H9 (cell line): ENCODE data around the gene CPLX1. TPM values are rescaled to one million over a fixed set of nuclear protein-coding genes. Genes with fewer than 3 reads are reported as not detected.

Experiments
- DNase-seq: peaks from one replicate; pipeline ENCODE4 v3.0.0-alpha.2; 2017
- H2AFZ ChIP-seq: one replicate; pipeline ENCODE4 v1.6.1; 2013; ENCODE audit warnings: mild to moderate bottlenecking, low read length, control low read depth, moderate library complexity
- H2AK5ac ChIP-seq: 2 replicates; pipeline ENCODE4 v1.6.1; 2013; ENCODE audit warnings: low read length, control low read depth, mixed read lengths; ENCODE audit not compliant: insufficient read length
- H2BK120ac ChIP-seq: one replicate; pipeline ENCODE4 v1.6.1; 2013; ENCODE audit warnings: low read depth, mild to moderate bottlenecking, low read length, control low read depth, inconsistent platforms; ENCODE audit not compliant: poor library complexity, severe bottlenecking
- H2BK12ac ChIP-seq: 2 replicates; pipeline ENCODE4 v1.6.1; 2013; ENCODE audit warnings: low read length, control low read depth, mixed read lengths, low read depth; ENCODE audit not compliant: insufficient read length
- H2BK15ac ChIP-seq: 2 replicates; pipeline ENCODE4 v1.6.1; 2013; ENCODE audit warnings: low read depth, low read length, control low read depth
- H2BK20ac ChIP-seq: one replicate; pipeline ENCODE4 v1.6.1; 2013; ENCODE audit warnings: low read depth, mild to moderate bottlenecking, low read length, control low read depth, inconsistent platforms; ENCODE audit not compliant: poor library complexity, severe bottlenecking
- H2BK5ac ChIP-seq: 2 replicates; pipeline ENCODE4 v1.6.1; 2013; ENCODE audit warnings: low read length, control low read depth, mixed read lengths; ENCODE audit not compliant: insufficient read length
- H3K14ac ChIP-seq: 2 replicates; pipeline ENCODE4 v1.6.1; 2013; ENCODE audit warnings: low read length, control low read depth; ENCODE audit not compliant: insufficient read depth
- H3K18ac ChIP-seq: 2 replicates; pipeline ENCODE4 v1.6.1; 2013; ENCODE audit warnings: low read depth, mild to moderate bottlenecking, mixed read lengths, low read length, control low read depth; ENCODE audit not compliant: insufficient read length
- H3K23ac ChIP-seq: 2 replicates; pipeline ENCODE4 v1.6.1; 2013; ENCODE audit warnings: low read length, control low read depth, mixed read lengths, low read depth; ENCODE audit not compliant: insufficient read length
- H3K23me2 ChIP-seq: 2 replicates; pipeline ENCODE4 v1.6.1; 2013; ENCODE audit warnings: low read depth, mild to moderate bottlenecking, mixed read lengths, low read length, control low read depth; ENCODE audit not compliant: insufficient read length, poor library complexity, severe bottlenecking
- H3K27ac ChIP-seq: 2 replicates; pipeline ENCODE4 v1.5.1; 2013; ENCODE audit warnings: low read length, control low read depth, mixed read lengths, low read depth; ENCODE audit not compliant: insufficient read length
- H3K27me3 ChIP-seq: 2 replicates; pipeline ENCODE4 v1.6.1; 2013; ENCODE audit warnings: low read length, control low read depth, inconsistent platforms; ENCODE audit not compliant: insufficient read depth
- H3K4ac ChIP-seq: 2 replicates; pipeline ENCODE4 v1.6.1; 2013; ENCODE audit warnings: low read depth, mild to moderate bottlenecking, control low read depth, inconsistent platforms, low read length, moderate library complexity
- H3K4me1 ChIP-seq: 2 replicates; pipeline ENCODE4 v1.6.1; 2013; ENCODE audit warnings: low read length, control low read depth, inconsistent platforms; ENCODE audit not compliant: insufficient read depth
- H3K4me2 ChIP-seq: 2 replicates; pipeline ENCODE4 v1.6.1; 2013; ENCODE audit warnings: low read length, control low read depth, mixed read lengths; ENCODE audit not compliant: insufficient read length, insufficient read depth
- H3K56ac ChIP-seq: 2 replicates; pipeline ENCODE4 v1.6.1; 2013; ENCODE audit warnings: low read depth, mild to moderate bottlenecking, mixed read lengths, low read length, control low read depth; ENCODE audit not compliant: insufficient read length
- H3K79me1 ChIP-seq: 2 replicates; pipeline ENCODE4 v1.6.1; 2013; ENCODE audit warnings: low read depth, mild to moderate bottlenecking, moderate library complexity, low read length, control low read depth, inconsistent platforms; ENCODE audit not compliant: insufficient read depth, poor library complexity, severe bottlenecking
- H3K79me2 ChIP-seq: 2 replicates; pipeline ENCODE4 v1.6.1; 2013; ENCODE audit warnings: low read length, control low read depth, inconsistent platforms; ENCODE audit not compliant: insufficient read depth
- H3K9ac ChIP-seq: 2 replicates; pipeline ENCODE4 v1.6.1; 2013; ENCODE audit warnings: low read length, control low read depth, mixed read lengths; ENCODE audit not compliant: insufficient read length; ENCODE audit errors: extremely low read depth
- H3K9me3 ChIP-seq: one replicate; pipeline ENCODE4 v1.6.1; 2013; ENCODE audit warnings: low read depth, low read length, inconsistent platforms; ENCODE audit not compliant: control insufficient read depth
- H3T11ph ChIP-seq: one replicate; pipeline ENCODE4 v1.6.1; 2013; ENCODE audit warnings: mild to moderate bottlenecking, low read length, control low read depth, inconsistent platforms
- H4K20me1 ChIP-seq: one replicate; pipeline ENCODE4 v1.6.1; 2013; ENCODE audit not compliant: control insufficient read depth, insufficient read length, insufficient read depth
- H4K5ac ChIP-seq: 2 replicates; pipeline ENCODE4 v1.6.1; 2013; ENCODE audit warnings: low read depth, mild to moderate bottlenecking, mixed read lengths, low read length, control low read depth; ENCODE audit not compliant: insufficient read length
- H4K8ac ChIP-seq: replicated peaks from 2 replicates; pipeline ENCODE4 v1.6.1; 2013; ENCODE audit warnings: low read length, control low read depth, mixed read lengths, low read depth; ENCODE audit not compliant: insufficient read length
- H4K91ac ChIP-seq: 2 replicates; pipeline ENCODE4 v1.6.1; 2013; ENCODE audit warnings: low read depth, mild to moderate bottlenecking, moderate library complexity, mixed read lengths, low read length, control low read depth; ENCODE audit not compliant: insufficient read length
- H3K27ac Mint-ChIP-seq, 3 experiments: 2 replicates in 2 of 3; 3 replicates in 1 of 3; pipeline ENCODE4 v1.8.0; 2020 to 2021; ENCODE audit warnings: mixed read lengths in 3 of 3, mild to moderate bottlenecking in 1 of 3, moderate library complexity in 1 of 3
- H3K27me3 Mint-ChIP-seq: 2 replicates; pipeline ENCODE4 v1.8.0; 2021; ENCODE audit warnings: low read depth, mild to moderate bottlenecking, moderate library complexity, mixed read lengths
- H3K36me3 Mint-ChIP-seq, 3 experiments: 2 replicates in 2 of 3; 3 replicates in 1 of 3; pipeline ENCODE4 v1.8.0; 2020 to 2021; ENCODE audit warnings: low read depth in 3 of 3, mixed read lengths in 3 of 3; ENCODE audit not compliant: insufficient read depth in 1 of 3
- H3K4me1 Mint-ChIP-seq, 2 experiments: 2 replicates each; pipeline ENCODE4 v1.8.0; 2020; ENCODE audit warnings: mixed read lengths in 2 of 2
- H3K4me3 Mint-ChIP-seq, 2 experiments: 2 replicates in 1 of 2; 3 replicates in 1 of 2; pipeline ENCODE4 v1.8.0; 2020 to 2021; ENCODE audit warnings: mild to moderate bottlenecking in 2 of 2, mixed read lengths in 2 of 2, moderate library complexity in 1 of 2
- H3K9me3 Mint-ChIP-seq, 2 experiments: 2 replicates in 1 of 2; 3 replicates in 1 of 2; pipeline ENCODE4 v1.8.0; 2020; ENCODE audit warnings: mild to moderate bottlenecking in 2 of 2, mixed read lengths in 2 of 2, moderate library complexity in 1 of 2
- WGBS: extraction: QIAGEN DNeasy Blood & Tissue Kit; methylation state at CpG from one replicate; pipeline ENCODE4 v1.1.7; 2013; ENCODE audit warnings: missing lambda C conversion rate, low lambda C conversion rate, mixed read lengths; ENCODE audit not compliant: insufficient read length; ENCODE audit errors: extremely low coverage; 5-methylcytosine and 5-hydroxymethylcytosine counted together
- total RNA-seq: library from RNA; stranded (reverse); gene quantifications from 2 replicates; pipeline ENCODE4 v1.2.1, GENCODE V29; 2021
- TF ChIP-seq, protein P1 (sequence below): fragments of 200-600 bp; sonication (generic); conservative IDR thresholded peaks from 3 replicates; pipeline ENCODE4 v1.8.0; 2021; ENCODE audit warnings: antibody characterized with exemption, mild to moderate bottlenecking

The CPLX1 gene
- total RNA-seq, 1 experiment from 2014 or later = 0.90 TPM

DNA sequence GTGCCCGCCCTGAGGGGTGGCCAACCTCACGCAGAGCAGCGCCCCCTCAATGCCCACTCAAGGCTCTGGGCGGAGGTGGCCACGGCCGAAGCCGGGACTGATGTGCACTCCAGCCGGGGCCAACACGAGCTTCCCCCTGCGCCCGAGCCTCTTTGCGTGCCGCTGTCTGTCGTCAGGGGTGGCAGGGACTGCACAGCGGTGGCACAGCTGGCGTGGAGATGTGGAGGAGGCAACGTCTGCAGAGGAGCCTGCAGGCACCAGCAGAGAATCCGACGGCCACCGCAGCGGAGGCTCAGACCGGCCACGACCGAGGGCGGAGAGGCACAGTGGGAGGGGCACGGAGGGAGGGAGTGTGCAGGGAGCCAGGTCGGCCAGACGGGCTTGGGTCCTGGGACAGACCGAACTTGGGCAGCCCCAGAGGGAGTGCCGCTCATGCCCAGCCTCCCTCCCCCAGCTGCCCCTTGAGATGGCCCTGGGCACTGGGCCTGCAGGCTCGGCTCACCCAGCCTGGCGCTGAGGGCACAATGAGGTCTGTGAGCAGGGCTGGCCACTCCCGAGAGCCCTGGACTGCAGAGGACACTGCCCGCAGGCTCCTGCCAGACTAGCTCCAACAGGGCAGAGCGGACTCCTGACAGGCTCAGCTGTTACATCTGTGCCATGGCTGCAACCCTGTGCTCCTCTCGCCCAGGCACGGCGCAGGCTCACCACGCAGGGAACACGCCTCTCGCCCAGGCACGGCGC lies 46.5 kb upstream of the CPLX1 start:
- H3K27ac ChIP-seq = no peak overlapping the region
- no peak overlapping the region for H2BK5ac ChIP-seq
- no peaks in the 10 kb centered on the region for H3K79me2 ChIP-seq
- H2BK120ac ChIP-seq = no peak overlapping the region
- H3K9ac ChIP-seq = no peak overlapping the region
- no peak overlapping the region for H2AK5ac ChIP-seq
- H3K27me3 ChIP-seq = no peaks in the 10 kb centered on the region
- no peaks in the 10 kb centered on the region; a peak in 1 of 5 replicates for H3K9me3 Mint-ChIP-seq
- peaks cover 4% of the 10 kb centered on the region for H4K20me1 ChIP-seq
- H3K23me2 ChIP-seq = no peaks in the 10 kb centered on the region
- H3K4me1 Mint-ChIP-seq = no peaks in the 10 kb centered on the region
- H3K18ac ChIP-seq = no peak overlapping the region
- no peak overlapping the region for H3K23ac ChIP-seq
- no peak overlapping the region for H4K91ac ChIP-seq
- H3K4ac ChIP-seq = no peak overlapping the region
- H2AFZ ChIP-seq = no peak overlapping the region
- no peak overlapping the region for H3K27ac Mint-ChIP-seq
- TF ChIP-seq, protein P1, sequence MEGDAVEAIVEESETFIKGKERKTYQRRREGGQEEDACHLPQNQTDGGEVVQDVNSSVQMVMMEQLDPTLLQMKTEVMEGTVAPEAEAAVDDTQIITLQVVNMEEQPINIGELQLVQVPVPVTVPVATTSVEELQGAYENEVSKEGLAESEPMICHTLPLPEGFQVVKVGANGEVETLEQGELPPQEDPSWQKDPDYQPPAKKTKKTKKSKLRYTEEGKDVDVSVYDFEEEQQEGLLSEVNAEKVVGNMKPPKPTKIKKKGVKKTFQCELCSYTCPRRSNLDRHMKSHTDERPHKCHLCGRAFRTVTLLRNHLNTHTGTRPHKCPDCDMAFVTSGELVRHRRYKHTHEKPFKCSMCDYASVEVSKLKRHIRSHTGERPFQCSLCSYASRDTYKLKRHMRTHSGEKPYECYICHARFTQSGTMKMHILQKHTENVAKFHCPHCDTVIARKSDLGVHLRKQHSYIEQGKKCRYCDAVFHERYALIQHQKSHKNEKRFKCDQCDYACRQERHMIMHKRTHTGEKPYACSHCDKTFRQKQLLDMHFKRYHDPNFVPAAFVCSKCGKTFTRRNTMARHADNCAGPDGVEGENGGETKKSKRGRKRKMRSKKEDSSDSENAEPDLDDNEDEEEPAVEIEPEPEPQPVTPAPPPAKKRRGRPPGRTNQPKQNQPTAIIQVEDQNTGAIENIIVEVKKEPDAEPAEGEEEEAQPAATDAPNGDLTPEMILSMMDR = no peak
- no peak overlapping the region for H3K4me2 ChIP-seq
- H3K27me3 Mint-ChIP-seq = no peaks in the 10 kb centered on the region
- no CpG with 5 or more reads among the region's 43 CpGs for WGBS
- no peak overlapping the region for H3K4me3 Mint-ChIP-seq
- no peak overlapping the region for H2BK15ac ChIP-seq
- H2BK12ac ChIP-seq = no peak overlapping the region
- H4K5ac ChIP-seq = no peak overlapping the region
- no peaks in the 10 kb centered on the region for H3K9me3 ChIP-seq
- H3K79me1 ChIP-seq = no peaks in the 10 kb centered on the region
- no peak overlapping the region for H4K8ac ChIP-seq
- no peak overlapping the region; the same call in 1 of the 2 replicates for H3K14ac ChIP-seq
- no peak overlapping the region for H3K56ac ChIP-seq
- H3K4me1 ChIP-seq = no peaks in the 10 kb centered on the region
- H3T11ph ChIP-seq = no peak overlapping the region
- DNase-seq = no peak
- H3K36me3 Mint-ChIP-seq = peaks cover 16 to 60% (median 53%) of the 10 kb centered on the region in 3 experiments
- H2BK20ac ChIP-seq = no peak overlapping the region
